ENCODE data around the gene C4orf51.

Gene C4orf51

DNA sequence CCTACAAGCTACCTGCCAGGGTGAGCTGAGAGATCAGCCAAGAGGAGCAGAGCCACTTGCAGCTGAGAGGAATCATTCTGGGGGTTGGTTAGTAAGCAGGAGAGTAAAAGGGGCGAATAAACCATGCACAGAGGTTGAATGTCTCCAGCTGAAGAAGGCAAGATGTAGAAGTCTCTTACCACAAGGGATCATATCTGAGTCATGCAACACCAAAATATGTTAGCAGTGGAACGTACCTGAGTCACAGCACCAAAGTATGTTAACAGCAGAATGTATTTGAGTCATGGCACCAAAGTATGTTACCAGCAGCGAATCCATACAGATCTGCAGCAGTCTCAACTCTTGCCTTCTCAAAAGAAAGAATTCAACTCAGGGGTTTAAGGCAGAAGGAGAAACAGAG lies 29.9 kb downstream of the C4orf51 start:
- no peak for DNase-seq (ENCODE audit: low spot score)

DNA sequence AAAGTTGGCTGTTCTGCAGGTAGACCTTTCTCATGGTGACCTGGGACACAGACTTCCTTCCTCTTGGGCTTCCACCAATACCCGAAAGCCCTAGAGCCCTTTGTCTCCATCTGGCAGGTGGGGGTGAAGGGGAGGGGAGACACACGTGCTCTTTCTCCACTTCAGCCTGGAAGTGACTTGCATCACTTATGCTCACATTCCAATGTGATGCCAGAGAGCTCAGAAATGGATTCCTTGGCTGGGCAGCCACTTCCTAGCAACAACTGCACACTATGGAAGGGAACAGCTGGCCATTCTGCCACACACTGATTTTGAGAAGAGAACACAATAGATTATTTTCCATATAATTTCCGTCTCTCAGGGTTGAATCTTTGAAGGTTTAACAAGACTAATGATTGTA lies 36.3 kb downstream of the C4orf51 start:
- no peak for DNase-seq (ENCODE audit: low spot score)

DNA sequence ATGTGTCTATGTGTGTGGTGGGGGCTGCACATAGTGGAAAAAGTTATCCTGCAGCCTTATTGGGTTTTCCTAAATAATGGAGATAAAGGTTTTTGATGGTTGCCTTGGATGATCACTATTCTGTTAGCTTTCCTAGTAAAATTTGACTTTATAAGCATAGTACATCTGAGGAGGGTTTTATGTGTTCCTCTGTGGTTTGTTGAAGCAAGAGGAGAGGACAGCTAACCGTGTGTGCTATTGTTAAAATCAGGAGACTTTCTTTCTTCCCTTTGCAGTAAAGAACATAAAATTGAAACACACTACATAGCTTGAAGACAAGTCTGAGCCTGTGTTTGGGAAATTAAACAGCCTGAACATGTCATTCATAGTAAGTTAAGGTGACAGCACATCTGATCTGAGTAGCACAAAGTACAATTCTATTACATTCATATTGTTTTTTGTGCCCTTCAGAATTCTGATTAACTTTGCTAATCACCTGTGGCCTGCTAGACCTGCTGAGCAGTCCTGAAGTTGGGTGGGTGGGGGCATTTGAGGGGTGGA lies 36.8 kb downstream of the C4orf51 start:
- DNase-seq (ENCODE audit: low spot score), result no peak

DNA sequence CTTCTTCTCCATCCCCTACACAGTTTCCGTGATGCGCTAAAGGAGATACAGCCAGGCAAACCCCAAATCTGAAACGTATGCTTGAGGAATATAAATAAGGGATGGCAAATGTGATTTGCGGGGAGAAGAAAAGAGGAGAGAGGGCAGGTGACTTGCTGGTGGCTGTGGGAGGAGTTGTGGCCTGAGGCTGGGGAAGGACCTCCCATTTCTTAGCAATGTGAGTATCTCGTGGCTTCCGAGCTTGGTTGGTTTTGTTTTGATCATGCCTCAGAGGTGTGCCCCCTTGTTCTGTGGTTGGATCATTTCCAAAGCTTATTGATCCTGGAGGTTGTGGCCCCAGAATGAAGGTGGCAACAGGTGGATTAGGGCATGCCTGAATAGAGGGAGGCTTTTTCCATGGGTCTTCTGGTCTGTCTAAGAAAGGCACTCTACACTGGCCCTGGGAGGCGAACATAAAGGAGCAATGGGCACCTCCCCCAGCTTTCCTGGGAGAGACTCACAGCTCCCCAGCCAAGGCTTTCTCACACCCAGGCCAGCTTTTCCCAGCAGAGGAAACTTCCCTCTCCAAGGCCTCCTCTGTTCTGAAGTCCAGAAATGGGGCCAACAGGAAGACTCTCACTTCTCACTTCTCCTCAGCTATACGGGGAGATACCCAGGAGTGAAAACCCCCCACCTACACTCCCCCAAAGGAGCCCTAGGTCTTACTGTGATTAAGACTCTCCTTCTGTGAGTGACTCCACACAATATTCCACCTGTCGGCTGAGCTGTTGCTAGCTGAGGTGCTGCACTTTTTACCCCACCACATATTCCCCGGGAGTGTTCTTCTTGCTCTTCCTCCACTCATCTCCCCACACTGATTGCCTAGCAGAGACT lies 40.0 kb downstream of the C4orf51 start:
- no peak for DNase-seq (ENCODE audit: low spot score)

DNA sequence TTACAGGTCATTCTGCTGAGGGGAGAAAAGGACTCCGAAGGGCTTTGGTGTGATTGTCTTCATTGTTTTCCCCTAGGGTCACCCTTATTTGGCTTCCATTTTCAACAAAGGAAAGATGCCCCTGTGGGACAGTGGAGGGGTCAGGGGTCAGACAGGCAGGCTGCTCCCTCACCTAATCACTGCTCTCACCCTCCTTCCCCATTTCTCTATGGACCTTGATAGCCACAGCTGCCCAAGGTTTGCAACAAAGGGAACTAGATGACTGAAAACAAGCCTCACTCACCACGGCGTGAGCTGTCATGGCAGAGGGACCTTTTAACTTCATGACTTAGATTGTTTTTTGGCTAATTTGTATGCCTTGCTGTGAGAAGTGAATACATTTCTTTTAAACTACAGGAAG lies 40.7 kb downstream of the C4orf51 start:
- DNase-seq (ENCODE audit: low spot score), result no peak

DNA sequence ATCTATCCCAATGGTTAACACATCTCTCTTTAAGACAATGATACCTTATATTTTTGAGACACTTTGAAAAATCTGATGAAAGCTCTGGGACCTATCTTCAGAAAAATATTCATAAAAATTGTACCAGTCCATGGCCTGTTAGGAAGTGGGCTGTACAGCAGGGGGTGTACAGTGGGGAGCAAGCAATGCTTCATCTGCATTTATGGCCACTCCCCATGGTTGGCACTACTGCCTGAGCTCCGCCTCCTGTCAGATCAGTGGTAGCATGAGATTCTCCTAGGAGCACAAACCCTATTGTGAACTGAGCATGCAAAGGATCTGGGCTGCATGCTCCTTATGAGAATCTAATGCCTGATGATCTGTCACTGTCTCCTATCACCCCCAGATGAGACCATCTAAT lies 42.6 kb downstream of the C4orf51 start:
- DNase-seq (ENCODE audit: low spot score), result no peak

DNA sequence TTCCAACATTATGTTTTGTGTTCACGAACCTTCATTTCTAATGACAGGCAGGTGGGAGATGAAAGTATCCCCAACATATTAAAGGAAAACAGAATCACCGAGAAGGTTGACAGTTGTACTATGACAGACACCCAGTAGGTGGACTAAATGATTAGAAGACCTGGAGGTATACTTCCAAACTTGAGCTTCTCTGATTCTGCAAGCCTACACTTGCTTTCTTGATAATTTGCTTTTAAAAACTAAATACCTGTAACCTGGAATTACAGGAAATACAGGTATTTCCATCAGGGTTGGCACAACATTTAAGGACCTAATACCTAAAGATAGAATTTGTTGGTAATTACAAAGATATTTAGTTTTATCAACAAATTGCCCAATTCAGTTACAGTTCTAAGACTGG lies 43.4 kb downstream of the C4orf51 start:
- DNase-seq (ENCODE audit: low spot score), result no peak

DNA sequence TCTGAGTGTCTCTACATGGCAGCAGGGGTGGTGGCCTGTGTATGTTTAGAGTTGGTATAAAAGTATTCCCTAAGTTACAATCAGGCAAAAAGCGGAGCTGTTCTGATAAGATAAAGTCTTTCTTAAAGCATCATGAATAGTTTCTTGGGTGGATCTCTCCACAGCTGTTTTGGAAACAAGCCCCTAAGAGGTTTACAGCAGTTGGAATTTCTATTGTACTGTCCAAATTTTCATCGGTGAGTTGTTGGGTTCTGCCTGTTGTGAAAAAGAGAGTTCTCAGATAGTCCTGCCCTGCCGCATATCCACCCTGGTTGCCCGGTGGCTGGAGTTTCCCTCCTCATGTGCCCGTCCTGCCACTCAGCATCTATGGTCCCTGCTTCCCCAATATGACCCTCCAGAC lies 50.1 kb downstream of the C4orf51 start:
- no peak for DNase-seq (ENCODE audit: low spot score)

DNA sequence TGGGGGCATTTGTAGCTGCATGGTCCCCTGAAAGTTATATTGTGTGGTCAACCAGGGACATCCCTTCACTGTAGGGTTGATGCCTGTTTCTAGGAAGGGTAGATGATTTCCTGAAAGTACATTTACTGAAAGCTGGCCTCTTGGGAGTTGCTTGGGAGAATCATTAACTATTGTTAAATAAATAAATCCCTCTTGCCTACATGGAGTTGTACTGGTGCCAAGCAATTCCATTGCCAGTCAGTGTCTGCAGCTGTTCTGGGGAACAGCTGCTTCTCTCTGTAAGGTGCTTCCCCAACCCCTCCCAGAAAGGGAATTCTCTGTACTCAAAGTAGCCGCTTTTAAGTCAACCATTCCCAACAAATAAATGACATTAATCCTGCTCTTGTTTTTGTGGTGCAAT lies 51.1 kb downstream of the C4orf51 start:
- DNase-seq (ENCODE audit: low spot score), result no peak

DNA sequence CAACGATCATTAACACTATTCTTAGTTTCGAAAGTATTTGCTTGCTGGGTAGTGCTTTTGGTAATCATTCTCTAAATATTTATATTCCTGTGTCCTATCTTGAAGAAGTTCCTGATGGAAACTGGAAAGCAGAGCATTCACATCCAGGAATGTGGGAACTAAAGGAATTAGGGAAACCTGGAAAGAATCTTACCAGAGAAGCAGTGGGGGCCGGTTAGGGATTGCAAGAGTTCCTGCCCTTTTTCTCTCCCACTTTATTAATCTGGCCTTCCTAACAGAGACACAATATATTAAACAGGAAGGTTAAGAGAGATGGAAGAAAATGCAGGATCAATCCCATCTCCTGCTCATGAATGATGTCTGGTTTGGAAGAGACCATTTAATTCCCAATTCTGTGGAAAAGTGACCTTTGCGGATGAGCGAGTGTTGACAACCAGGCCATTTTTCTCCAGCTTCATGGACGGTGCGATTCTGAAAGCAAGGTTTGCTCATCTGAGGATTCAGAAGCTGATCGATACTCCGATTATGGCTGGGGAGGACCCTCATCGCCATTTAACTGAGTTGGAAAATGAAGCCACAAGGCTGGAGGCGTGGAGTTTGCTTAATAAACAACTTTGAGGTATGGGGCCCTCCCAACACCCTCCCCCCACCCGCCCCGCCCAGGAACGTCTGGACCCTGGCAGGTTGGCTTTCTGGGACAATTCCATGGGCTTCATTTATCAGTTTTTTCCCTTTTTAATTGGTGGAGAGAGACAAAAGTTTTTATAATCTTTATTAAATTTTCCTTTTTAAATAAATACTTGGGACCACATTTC lies 52.3 kb downstream of the C4orf51 start:
- DNase-seq (ENCODE audit: low spot score), result no peak

DNA sequence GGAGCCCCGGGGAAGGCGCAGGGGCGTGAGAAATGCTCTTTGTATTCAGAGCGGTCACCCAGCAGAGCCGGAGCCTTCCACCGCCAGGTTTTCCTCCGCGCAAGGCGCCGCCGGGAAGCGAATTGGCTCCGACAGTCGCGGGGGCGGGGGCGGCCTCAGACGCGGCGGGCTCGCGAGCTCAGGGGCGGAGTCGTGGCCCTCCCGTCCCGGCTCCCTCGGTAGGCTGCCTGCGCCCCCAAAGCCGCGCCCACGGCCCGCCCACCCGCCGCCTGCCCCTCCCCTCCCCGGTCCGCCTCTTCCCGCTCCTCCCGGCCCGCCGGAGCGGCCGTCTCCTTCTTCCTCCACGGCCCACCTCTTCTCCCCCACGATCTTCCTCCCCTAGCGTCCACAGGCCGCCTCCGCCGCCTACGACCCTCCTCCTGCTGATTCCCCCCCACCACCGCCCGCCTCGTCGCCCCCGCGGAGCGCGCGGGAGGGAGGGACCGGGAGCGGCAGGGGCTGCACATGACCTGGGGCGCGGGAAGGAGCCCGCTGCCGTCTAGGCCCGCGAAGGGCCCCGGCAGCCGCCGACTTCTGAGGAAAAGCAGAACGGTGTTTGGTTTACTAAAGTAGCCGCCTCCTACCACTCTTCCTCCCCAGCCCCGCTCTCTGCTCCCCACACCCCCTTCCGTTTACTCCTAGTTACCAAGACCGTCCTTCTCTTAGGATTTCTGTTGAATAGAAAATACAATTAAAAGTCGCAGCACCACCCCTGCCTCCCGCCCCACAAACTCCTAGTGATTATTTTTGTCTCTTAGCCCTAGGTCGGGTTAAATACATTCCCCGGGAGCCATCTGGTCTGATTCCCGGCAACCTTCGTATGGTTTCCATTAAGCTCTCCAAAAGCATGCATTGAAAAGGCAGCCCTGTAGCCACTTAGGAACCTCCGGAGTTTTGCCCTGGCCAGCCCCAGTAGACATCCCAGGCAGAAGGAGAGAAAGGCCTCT lies 53.2 kb downstream of the C4orf51 start:
- DNase-seq (ENCODE audit: low spot score), result peak; percentile 68

DNA sequence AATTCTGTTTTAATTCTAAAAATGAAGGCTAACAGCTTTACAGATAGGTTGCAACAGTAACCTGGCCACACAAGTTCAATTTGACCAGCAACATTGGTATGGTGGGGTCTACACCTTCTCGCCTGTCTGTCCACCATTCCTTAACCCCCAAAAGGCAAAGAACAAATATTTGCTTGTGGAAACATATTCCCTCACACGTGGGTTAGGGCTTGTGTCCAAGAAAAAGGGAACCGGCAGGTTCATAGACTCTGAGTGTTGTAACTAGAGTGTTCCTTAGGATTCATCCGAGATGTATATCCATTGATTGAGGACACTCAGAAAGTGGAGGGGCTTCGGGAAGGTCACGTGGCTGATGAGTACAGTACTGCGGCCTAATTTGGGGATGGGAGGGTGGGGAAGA lies 54.1 kb downstream of the C4orf51 start:
- no peak for DNase-seq (ENCODE audit: low spot score)

DNA sequence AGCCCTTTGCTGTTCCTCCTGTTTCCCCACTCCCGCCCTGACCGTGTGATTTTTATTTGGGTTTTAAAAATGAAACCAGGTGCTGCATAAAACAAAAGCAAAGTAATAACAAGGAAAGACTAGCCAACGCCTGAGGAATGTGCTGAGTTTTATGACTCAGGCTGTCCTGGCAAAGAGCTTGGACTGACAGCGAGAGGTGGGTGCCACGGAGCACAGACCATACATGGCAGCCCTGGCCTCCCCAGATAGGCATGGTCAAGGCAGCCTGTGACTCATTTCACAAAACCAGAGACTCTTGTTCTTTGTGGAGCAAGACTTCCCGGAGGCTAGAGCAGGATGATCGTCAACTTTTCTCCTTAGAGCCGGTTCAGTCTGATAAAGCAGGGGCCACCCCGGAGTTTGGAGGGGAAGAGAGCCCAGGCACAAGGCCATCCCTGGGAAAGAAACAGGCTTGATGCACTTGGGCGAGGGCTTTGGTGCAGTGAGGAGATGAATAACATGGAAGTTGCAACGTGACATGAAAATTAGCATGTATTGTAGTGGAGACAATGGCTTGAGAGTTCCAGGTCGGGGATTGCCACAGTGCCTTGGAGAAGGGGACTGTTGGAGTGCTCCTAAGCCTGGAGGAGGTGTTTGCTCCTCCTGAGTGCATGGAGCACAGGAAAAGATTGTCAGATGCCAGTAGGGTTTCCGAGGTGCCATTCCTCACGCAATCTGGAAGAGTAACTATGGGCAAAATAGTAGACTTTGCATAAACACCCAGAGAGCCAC lies 54.8 kb downstream of the C4orf51 start:
- DNase-seq (ENCODE audit: low spot score), result no peak

DNA sequence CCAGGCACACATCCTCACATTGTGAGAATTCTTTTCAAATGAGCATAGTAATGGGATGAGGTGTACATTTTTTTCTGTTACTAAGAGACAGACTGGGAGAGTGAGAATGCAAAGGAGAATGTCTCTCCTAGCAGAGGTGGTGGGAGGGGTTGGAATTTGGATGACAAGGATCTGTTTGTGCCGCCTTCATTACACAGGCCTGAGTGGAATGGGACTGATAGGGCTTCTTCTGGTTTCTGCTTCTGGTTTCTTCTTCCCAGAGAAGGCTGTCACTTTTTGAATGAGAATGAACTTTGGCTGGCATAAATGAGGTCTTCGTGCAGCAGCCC lies 55.4 kb downstream of the C4orf51 start:
- no peak for DNase-seq (ENCODE audit: low spot score)

DNA sequence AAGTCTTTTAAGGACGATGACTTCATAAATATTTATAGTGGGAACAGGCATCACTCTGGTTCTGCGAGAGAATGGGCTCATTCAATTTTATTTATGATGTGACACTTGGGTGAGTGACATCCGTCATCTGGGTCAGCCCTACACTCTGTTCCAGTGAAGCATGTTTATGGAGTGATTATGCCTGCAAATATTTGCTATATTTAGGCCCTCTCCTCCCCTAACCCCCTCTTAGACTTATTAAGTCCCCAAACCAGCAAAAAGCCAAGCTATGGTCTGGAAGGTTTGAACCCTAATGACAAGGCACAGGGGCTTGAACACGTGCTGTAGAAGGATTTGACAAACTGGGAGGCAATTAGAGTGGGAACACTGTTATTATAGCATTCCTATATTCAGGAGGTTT lies 55.9 kb downstream of the C4orf51 start:
- no peak for DNase-seq (ENCODE audit: low spot score)

DNA sequence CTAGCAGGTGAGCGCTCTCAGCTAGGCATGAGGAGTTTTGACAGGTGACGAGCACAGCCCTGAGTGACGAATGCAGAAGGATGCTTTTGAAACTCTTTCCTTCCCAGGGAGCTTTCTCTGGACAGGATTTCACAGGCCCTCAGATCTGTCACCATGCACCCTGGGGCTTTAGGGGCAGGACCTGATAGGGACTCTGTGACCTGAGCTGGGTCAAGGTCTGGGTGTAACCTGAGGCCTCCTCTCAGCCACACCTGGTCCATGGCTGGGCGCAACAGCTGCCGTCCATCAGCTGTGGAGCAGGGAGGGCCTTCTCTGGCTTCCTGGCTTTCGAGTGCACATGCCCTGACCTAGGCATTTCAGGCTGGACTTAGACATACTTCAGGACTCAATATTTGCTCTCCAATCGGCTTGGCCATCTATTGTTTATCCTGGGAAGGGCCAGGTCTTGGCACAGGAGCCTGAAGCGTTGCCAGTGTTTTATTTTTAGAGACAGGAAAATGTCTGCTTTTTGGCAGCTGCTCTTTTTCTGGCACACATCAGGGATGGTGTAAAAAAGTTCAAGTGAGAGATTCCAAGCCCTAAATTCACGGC lies 56.4 kb downstream of the C4orf51 start:
- DNase-seq (ENCODE audit: low spot score), result no peak

DNA sequence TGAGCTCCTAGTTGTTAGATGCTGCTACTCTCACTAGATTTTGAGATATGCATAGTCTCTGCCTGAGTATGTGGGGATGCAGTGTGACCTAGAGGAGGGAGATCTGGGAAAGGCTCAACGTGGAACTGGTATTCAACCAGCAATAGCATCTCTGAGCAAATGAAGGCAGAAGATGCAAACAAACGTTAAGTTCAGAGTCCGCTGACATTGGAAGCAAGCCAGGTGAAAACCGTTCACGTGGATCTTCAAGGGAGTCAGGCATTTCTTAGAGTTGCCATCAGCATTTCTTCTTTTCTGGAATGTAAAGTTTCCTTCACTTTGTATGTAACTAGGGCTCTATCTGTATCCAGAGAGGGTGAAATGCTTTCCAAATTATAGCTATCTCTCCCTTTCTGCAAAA lies 59.9 kb downstream of the C4orf51 start:
- DNase-seq (ENCODE audit: low spot score), result no peak

DNA sequence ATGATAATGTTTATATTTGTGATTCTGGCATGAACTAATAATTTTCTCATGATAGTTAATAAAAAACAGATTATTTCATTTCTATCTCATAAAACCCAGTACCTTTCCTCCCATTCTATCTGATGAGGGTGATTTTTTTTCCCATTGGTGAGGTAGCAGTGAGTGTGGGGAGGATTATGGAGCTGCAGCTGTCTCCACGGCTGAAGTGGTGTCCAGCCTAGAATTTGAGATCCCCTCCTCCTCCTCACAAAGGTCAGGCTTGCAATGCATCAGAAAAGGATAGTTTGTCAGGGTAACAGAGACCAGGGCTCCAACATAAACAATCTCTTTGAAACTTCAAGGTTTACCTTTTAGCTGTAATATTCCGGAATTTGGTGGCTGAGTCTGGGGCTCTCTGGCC lies 60.9 kb downstream of the C4orf51 start:
- DNase-seq (ENCODE audit: low spot score), result no peak

DNA sequence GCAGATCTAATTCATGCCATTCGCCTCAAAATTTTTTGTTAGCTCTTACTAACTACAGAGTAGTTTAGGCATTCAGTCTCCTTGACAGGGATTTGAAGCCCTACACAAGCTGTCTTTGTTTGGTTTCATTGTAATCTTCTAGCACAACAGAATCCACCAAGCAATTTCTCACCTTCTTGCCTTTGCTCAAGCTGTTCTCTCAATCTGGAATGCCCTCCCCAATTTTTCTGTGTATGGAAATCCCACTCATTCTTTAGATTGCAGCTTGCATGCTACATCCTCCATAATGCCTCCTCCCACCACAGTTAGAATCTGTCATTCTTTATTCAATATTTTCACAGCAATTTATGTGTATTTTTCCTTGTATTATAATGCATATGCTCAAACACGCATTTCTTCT lies 63.7 kb downstream of the C4orf51 start:
- no peak for DNase-seq (ENCODE audit: low spot score)

DNA sequence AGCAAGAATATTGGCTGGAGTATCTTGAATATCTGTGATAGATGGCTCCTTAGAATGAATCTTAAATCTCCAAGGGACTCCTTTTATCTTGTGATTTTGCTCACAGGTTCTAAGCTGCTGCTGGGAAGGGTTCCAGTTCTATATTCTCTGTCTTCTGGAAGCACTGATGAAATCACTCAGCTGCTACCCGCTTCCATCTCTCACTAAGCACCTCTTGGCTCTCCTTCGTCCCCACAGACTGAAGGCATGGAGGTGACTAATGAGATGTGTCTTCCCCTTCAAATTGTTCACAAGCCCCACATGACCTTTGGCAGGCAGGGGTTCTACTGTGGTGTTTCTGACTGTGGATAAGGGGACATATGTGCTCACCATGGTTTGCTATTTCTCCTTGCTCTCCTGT lies 75.9 kb downstream of the C4orf51 start:
- no peak for DNase-seq (ENCODE audit: low spot score)

DNA sequence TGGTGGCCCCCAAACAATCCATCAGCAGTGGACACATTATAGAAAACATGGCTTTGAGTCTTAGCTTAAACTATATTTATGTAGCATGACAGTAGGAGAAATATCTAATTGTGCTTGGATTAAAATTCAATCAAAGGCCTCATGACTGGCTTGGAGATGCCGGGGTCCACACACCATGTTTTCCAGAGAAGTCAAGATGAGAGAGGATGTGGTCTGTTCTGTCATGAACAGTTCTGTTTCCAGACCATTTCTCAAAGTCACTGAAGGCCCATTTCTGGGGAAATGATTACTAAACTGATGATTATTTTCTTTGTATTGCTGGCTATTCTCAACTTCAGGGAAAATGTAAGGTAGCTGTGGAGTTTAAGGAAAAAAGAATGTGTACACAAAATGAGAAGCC lies 76.3 kb downstream of the C4orf51 start:
- no peak for DNase-seq (ENCODE audit: low spot score)

All from CD4-positive, alpha-beta T cell treated with Interleukin-15 for 4 hours (primary cell).